Type B pancreatic cell (in vitro differentiated cells): ENCODE measurements around the gene MT2A. TPM values are rescaled to one million over a fixed set of nuclear protein-coding genes. Genes with fewer than 3 reads are reported as not detected.
"Not testable (repeated sequence)": the region's sequence is repeated elsewhere in the genome, so short reads cannot be mapped to it uniquely, and the experiment has no call there.

Source experiments
- DNase-seq: peaks from one replicate; pipeline ENCODE4 v3.0.0; 2021; ENCODE audit warnings: mixed read lengths; ENCODE audit not compliant: unreplicated experiment; ENCODE audit errors: extremely low spot score
- H3K27ac Mint-ChIP-seq: 2 replicates; pipeline ENCODE4 v1.8.0; 2021; ENCODE audit warnings: mild to moderate bottlenecking, mixed read lengths
- H3K27me3 Mint-ChIP-seq: 2 replicates; pipeline ENCODE4 v1.8.0; 2021; ENCODE audit warnings: mixed read lengths
- H3K36me3 Mint-ChIP-seq: 2 replicates; pipeline ENCODE4 v1.8.0; 2021; ENCODE audit warnings: mixed read lengths
- H3K4me1 Mint-ChIP-seq: one replicate; pipeline ENCODE4 v1.8.0; 2021; ENCODE audit warnings: mixed read lengths; ENCODE audit not compliant: unreplicated experiment
- H3K4me3 Mint-ChIP-seq: 2 replicates; pipeline ENCODE4 v1.8.0; 2021; ENCODE audit warnings: mild to moderate bottlenecking, mixed read lengths
- H3K9me3 Mint-ChIP-seq: 2 replicates; pipeline ENCODE4 v1.8.0; 2021; ENCODE audit warnings: mixed read lengths
- total RNA-seq: library from RNA; stranded (reverse); gene quantifications from 2 replicates; pipeline ENCODE4 v1.2.1, GENCODE V29; 2021; ENCODE audit warnings: low replicate concordance
- TF ChIP-seq, protein P1 (sequence below): fragments of 200-600 bp; sonication (generic); conservative IDR thresholded peaks from 2 replicates; pipeline ENCODE4 v1.5.0; 2021; ENCODE audit warnings: antibody characterized with exemption, mild to moderate bottlenecking

Gene MT2A
- total RNA-seq, 1 donor from 2014 or later = 18.2 TPM

DNA sequence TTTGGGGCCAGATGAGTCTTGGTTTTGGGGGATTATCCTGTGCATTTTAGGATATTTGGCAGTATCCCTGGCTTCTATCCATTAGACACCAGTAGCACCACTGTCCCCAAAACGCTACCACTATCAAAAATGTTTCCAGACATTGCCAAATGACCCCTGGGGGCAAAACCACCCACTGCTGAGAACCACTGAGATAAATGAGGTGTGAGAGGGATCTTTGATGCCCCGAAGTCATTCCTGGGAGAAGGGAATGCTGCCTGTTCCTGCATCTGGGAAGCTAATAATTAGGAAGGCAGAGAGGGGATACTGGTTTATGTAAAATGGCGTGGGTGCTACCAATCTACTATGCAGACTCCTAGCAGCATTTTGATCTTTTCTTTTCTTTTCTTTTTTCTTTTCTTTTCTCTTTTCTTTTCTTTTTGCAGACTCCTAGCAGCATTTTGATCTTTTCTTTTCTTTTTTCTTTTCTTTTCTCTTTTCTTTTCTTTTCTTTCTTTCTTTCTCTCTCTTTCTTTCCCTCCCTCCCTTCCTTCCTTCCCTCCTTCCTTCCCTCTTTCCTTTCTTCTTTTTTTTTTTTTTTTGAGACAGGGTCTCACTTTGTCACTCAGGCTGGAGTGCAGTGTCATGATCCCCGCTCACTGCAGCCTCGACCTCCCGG, 27.9 kb upstream of the MT2A start:
- Mint-ChIP-seq H3K36me3 (no peaks in the 10 kb centered on the region), H3K27me3 (peaks cover 48% of the 10 kb centered on the region), H3K27ac (no peak overlapping the region), H3K9me3 (no peaks in the 10 kb centered on the region), H3K4me1 (peaks cover 5% of the 10 kb centered on the region), H3K4me3 (no peak overlapping the region)
- TF ChIP-seq, protein P1, sequence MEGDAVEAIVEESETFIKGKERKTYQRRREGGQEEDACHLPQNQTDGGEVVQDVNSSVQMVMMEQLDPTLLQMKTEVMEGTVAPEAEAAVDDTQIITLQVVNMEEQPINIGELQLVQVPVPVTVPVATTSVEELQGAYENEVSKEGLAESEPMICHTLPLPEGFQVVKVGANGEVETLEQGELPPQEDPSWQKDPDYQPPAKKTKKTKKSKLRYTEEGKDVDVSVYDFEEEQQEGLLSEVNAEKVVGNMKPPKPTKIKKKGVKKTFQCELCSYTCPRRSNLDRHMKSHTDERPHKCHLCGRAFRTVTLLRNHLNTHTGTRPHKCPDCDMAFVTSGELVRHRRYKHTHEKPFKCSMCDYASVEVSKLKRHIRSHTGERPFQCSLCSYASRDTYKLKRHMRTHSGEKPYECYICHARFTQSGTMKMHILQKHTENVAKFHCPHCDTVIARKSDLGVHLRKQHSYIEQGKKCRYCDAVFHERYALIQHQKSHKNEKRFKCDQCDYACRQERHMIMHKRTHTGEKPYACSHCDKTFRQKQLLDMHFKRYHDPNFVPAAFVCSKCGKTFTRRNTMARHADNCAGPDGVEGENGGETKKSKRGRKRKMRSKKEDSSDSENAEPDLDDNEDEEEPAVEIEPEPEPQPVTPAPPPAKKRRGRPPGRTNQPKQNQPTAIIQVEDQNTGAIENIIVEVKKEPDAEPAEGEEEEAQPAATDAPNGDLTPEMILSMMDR = no peak
- no peak for DNase-seq

DNA sequence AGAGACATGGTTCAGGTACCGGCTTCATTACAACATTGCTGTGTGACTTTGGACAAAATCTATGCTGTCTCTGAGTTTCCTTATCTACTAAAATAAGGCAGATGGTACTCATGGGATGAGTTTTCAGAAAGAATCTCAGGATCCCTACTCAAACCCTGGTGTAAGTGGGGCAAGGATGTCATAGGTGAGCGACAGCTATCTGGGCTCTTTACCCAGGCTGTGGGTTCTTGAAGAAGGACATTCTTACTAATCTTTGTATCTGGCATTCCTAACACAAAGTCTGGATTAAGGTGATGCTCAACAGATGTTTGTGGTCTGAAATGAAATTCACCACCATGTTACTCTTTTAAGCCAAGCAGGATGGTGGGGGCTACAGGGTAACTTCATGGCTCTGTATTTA, 25.5 kb upstream of the MT2A start:
- not testable (repeated sequence) for H3K4me3 Mint-ChIP-seq, DNase-seq, H3K9me3 Mint-ChIP-seq, H3K4me1 Mint-ChIP-seq, H3K27ac Mint-ChIP-seq, H3K36me3 Mint-ChIP-seq
- peaks cover 71% of the 10 kb centered on the region for H3K27me3 Mint-ChIP-seq

DNA sequence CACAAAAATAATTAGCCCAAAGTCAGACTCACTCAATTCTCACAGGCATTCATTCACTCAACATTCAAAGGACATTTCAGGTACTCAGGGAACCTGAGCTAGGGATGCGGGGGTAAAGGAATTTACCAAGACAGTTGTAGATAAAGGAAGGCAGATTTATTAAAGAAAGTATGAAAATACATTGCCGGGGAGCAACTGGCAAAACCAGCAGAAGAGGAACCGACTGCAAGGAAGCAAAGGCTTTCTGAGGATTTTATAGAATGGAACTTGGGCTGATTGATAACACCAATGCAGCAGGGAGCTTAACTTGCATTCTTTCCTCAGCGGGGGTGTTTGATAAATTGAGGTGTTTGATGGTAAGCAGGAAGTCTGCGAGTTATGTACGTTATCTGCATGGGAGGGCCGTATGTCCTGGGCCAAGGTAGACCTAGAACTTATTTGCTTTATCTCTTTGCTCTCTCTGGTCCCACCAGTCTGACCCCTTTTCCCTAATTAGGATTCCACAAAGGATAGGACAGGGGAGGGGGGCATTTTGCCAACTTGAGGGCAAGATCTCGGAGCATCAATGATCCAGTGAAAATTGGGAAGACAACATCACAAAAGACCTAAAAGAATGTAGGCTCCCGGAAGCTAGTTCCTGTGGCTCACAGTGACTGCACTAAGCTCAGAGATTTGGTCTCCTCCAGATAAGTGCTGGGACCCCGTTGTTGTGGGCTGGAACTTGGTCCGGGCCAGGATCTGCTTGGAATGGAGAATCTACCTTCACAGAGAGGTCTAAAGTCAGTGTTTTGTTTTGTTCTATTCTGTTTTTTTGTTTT, 24.8 kb upstream of the MT2A start:
- TF ChIP-seq, protein P1 = no peak
- Mint-ChIP-seq H3K27ac (no peak overlapping the region), H3K36me3 (no peaks in the 10 kb centered on the region), H3K4me3 (no peak overlapping the region), H3K9me3 (no peaks in the 10 kb centered on the region), H3K4me1 (peaks cover 5% of the 10 kb centered on the region), H3K27me3 (peaks cover 78% of the 10 kb centered on the region)
- no peak for DNase-seq

DNA sequence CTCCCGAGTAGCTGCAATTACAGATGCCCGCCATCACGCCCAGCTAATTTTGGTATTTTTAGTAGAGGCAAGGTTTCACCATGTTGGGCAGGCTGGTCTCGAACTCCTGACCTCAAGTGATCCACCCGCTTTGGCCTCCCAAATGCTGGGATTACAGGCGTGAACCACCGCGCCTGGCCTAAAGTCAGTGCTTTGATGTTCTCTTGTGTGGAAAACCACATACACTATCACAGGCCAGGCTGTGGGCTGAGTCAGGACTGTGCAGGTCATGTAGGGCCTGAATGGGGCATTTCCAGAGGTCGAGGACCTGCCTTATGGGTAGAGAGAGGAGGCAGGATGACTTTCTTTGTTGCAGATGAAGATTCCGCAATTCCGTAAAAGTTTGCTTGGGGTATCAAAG, 24.1 kb upstream of the MT2A start:
- no peaks in the 10 kb centered on the region for H3K36me3 Mint-ChIP-seq
- no peak overlapping the region for H3K4me3 Mint-ChIP-seq
- peaks cover 84% of the 10 kb centered on the region for H3K27me3 Mint-ChIP-seq

DNA sequence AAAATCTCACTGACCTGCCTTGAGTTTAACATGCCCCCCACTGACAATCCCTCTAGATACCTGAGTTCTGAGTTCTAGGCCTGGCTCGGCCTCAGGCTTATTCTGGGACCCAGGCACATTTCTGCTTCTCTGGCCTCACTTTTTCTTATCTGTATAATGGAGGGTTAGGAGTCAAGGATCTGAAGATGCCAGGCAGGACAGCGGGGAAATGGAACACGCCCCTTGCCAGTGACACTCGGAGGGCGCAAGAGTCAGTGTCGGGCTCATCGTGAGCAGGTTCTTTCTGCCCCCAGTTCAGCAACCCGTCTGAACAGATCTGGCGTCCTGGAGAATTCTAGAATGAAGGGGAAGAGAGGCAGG, 19.6 kb upstream of the MT2A start:
- no peak overlapping the region for H3K27ac Mint-ChIP-seq
- TF ChIP-seq, protein P1 = no peak
- H3K4me1 Mint-ChIP-seq = peaks cover under 1% of the 10 kb centered on the region

More for the DNA sequence above, 24.1 kb upstream of the MT2A start:
- TF ChIP-seq, protein P1 = no peak
- Mint-ChIP-seq H3K9me3 (no peaks in the 10 kb centered on the region), H3K27ac (no peak overlapping the region), H3K4me1 (peaks cover 5% of the 10 kb centered on the region)
- DNase-seq = no peak

More for the DNA sequence above, 19.6 kb upstream of the MT2A start:
- Mint-ChIP-seq H3K9me3 (no peaks in the 10 kb centered on the region), H3K4me3 (peak overlapping the region; percentile 80), H3K27me3 (peaks cover 96% of the 10 kb centered on the region), H3K36me3 (no peaks in the 10 kb centered on the region)
- DNase-seq = no peak
